Stimulated activated memory B cell treated with anti-CD40 and anti-IgM and Interleukin-4, amounts not matched to agents 10 μg/mL and 1 μg/mL and 100 μg/mL, for 72 hours (primary cell): ENCODE results near the gene CAMK2A.

ENCODE experiments used
- ATAC-seq: fragments of 150-1000 bp; cut with Tn5 transposase; 2 replicates; pipeline ENCODE4 v1.10.0; 2021
- H3K27ac Mint-ChIP-seq: one replicate; pipeline ENCODE4 v1.8.0; 2022; ENCODE audit warnings: mild to moderate bottlenecking, mixed read lengths
- H3K27me3 Mint-ChIP-seq: one replicate; pipeline ENCODE4 v1.8.0; 2022; ENCODE audit warnings: mixed read lengths
- H3K36me3 Mint-ChIP-seq: one replicate; pipeline ENCODE4 v1.8.0; 2022; ENCODE audit warnings: mixed read lengths
- H3K4me1 Mint-ChIP-seq: one replicate; pipeline ENCODE4 v1.8.0; 2022; ENCODE audit warnings: mixed read lengths
- H3K4me3 Mint-ChIP-seq: one replicate; pipeline ENCODE4 v1.8.0; 2022; ENCODE audit warnings: mild to moderate bottlenecking, moderate library complexity, mixed read lengths
- H3K9me3 Mint-ChIP-seq: one replicate; pipeline ENCODE4 v1.8.0; 2022; ENCODE audit warnings: mixed read lengths

CAMK2A gene

GRCh38 chr5:150196514-150196913 is 93.1 kb downstream of the CAMK2A start:
- no peaks in the 10 kb centered on the region for H3K9me3 Mint-ChIP-seq
- no peak overlapping the region for H3K4me3 Mint-ChIP-seq
- H3K27ac Mint-ChIP-seq, result no peak overlapping the region
- no peaks in the 10 kb centered on the region for H3K4me1 Mint-ChIP-seq
- H3K36me3 Mint-ChIP-seq, result no peaks in the 10 kb centered on the region
- ATAC-seq, result no peak
- H3K27me3 Mint-ChIP-seq, result peaks cover 82% of the 10 kb centered on the region

GRCh38 chr5:150195736-150196485 is 93.7 kb downstream of the CAMK2A start:
- H3K4me1 Mint-ChIP-seq, result no peaks in the 10 kb centered on the region
- H3K9me3 Mint-ChIP-seq, result no peaks in the 10 kb centered on the region
- no peak overlapping the region for H3K4me3 Mint-ChIP-seq
- ATAC-seq, result no peak
- peaks cover 88% of the 10 kb centered on the region for H3K27me3 Mint-ChIP-seq
- no peaks in the 10 kb centered on the region for H3K36me3 Mint-ChIP-seq
- H3K27ac Mint-ChIP-seq, result no peak overlapping the region

DNA sequence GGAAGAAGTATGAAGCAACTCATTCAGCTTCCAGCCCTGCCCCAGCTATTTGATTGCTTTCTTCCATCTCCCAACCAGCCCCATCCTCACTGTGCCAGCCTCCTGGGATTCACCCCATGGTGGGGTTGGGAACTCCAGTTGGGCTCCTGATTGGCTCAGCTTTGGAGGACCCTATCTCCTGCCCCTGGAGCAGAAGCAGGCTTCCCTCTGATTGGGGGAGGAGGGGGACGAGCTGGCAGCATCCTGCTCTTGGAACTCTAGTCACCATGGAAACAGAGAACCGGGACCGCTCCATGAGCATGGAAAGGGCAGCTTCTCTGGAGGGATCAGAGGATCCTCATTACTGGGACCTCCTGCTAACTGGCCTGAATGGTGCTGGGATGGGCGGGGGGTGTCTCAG is 97.1 kb downstream of the CAMK2A start:
- Mint-ChIP-seq H3K4me3 (no peak overlapping the region), H3K27me3 (peaks cover 79% of the 10 kb centered on the region), H3K36me3 (no peaks in the 10 kb centered on the region), H3K27ac (no peak overlapping the region), H3K4me1 (no peaks in the 10 kb centered on the region), H3K9me3 (no peaks in the 10 kb centered on the region)
- ATAC-seq, result no peak

DNA sequence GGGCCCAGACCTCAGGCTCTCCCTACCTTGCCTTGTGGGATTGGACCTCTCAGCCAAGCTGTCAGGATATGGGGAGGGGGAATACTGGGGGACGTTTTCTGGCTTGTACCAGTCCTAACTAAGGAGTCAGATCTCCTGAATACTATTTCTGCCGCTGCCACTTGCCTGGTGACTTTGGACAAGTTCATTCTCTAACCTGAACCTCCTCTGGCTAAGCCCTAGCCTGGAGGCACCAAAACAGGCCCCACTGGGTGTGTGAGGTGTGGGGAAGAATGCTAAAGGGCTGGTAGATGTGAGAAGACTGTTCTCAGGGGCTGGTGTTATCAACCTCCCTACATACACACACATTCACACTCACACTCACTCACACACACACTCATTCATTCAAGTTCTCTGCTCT is 98.6 kb downstream of the CAMK2A start:
- H3K4me1 Mint-ChIP-seq, result no peaks in the 10 kb centered on the region
- no peak overlapping the region for H3K27ac Mint-ChIP-seq
- H3K36me3 Mint-ChIP-seq, result no peaks in the 10 kb centered on the region
- H3K9me3 Mint-ChIP-seq, result no peaks in the 10 kb centered on the region
- H3K4me3 Mint-ChIP-seq, result no peak overlapping the region
- ATAC-seq, result no peak
- H3K27me3 Mint-ChIP-seq, result peaks cover 79% of the 10 kb centered on the region

GRCh38 chr5:150190503-150190979 is 99.0 kb downstream of the CAMK2A start:
- Mint-ChIP-seq H3K4me1 (no peaks in the 10 kb centered on the region), H3K4me3 (no peak overlapping the region), H3K36me3 (no peaks in the 10 kb centered on the region), H3K27ac (no peak overlapping the region), H3K27me3 (peaks cover 74% of the 10 kb centered on the region), H3K9me3 (no peaks in the 10 kb centered on the region)
- ATAC-seq, result peak; percentile 10

- Mint-ChIP-seq H3K4me3 (no peak within 1 kb of the TSS), H3K27ac (no peak within 1 kb of the TSS), H3K36me3 (no peaks in the 10 kb centered on the region), H3K27me3 (peaks cover 69% of the 10 kb centered on the region), H3K4me1 (no peaks in the 10 kb centered on the region), H3K9me3 (no peaks in the 10 kb centered on the region)
- ATAC-seq, result no peak
Observed at GRCh38 chr5:150189728-150190502, 99.7 kb downstream of the CAMK2A start, which contains the start of gene SLC6A7. SLC6A7 (plus strand) TSS chr5:150190062; CDS start chr5:150190328, 266 bp downstream.

DNA sequence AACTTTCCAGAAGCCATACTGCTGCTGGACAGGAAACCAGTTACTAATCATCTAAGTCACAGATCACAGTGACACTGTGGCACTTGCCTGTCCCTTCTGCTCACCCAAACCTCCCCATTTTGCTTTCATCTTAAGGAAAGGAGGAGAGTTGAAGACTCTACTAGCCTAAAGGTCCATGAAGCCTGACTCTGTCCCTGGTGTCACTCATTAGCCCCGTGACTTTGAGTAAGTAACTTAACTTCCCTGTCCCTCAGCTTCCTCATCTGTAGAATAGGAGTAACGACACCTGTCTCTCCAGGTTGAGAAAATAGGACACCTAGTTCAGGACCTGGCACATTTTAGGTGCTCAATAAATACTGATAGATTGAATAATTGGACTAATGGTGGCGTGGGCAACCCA is 100.2 kb downstream of the CAMK2A start:
- Mint-ChIP-seq H3K4me3 (no peak overlapping the region), H3K4me1 (no peaks in the 10 kb centered on the region), H3K27ac (no peak overlapping the region), H3K9me3 (no peaks in the 10 kb centered on the region), H3K36me3 (no peaks in the 10 kb centered on the region), H3K27me3 (peaks cover 73% of the 10 kb centered on the region)
- ATAC-seq, result no peak

- H3K4me1 Mint-ChIP-seq, result no peaks in the 10 kb centered on the region
- H3K27ac Mint-ChIP-seq, result no peak overlapping the region
- H3K4me3 Mint-ChIP-seq, result no peak overlapping the region
- peaks cover 68% of the 10 kb centered on the region for H3K27me3 Mint-ChIP-seq
- H3K9me3 Mint-ChIP-seq, result no peaks in the 10 kb centered on the region
- no peaks in the 10 kb centered on the region for H3K36me3 Mint-ChIP-seq
- no peak for ATAC-seq
Observed at GRCh38 chr5:150188146-150188842, 101.3 kb downstream of the CAMK2A start.

- Mint-ChIP-seq H3K36me3 (no peaks in the 10 kb centered on the region), H3K27ac (no peak overlapping the region), H3K9me3 (no peaks in the 10 kb centered on the region), H3K4me1 (no peaks in the 10 kb centered on the region), H3K27me3 (peaks cover 67% of the 10 kb centered on the region), H3K4me3 (no peak overlapping the region)
- no peak for ATAC-seq
Observed at GRCh38 chr5:150186897-150187296, 102.7 kb downstream of the CAMK2A start.

DNA sequence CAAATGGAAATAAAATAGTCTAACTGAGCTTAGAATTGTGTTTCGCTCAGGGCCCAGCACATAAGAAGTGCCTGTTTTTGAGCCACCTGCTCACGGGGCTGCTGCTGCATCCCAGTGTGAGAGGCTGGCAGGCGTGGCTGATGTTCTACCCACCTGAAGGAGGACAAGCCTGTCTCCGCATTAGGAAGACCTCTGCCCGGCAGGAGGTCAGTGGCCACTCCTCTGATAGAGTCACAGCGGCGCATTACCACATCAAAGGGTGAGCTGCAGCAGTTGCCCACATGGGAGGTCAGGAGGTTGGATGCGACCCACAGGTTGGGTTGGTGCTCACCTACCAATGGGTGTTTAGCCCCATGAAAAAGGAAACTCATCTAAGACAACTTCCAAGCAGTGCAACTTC is 103.4 kb downstream of the CAMK2A start:
- Mint-ChIP-seq H3K4me1 (no peaks in the 10 kb centered on the region), H3K27me3 (peaks cover 67% of the 10 kb centered on the region), H3K4me3 (no peak overlapping the region), H3K27ac (no peak overlapping the region), H3K36me3 (no peaks in the 10 kb centered on the region), H3K9me3 (no peaks in the 10 kb centered on the region)
- no peak for ATAC-seq

DNA sequence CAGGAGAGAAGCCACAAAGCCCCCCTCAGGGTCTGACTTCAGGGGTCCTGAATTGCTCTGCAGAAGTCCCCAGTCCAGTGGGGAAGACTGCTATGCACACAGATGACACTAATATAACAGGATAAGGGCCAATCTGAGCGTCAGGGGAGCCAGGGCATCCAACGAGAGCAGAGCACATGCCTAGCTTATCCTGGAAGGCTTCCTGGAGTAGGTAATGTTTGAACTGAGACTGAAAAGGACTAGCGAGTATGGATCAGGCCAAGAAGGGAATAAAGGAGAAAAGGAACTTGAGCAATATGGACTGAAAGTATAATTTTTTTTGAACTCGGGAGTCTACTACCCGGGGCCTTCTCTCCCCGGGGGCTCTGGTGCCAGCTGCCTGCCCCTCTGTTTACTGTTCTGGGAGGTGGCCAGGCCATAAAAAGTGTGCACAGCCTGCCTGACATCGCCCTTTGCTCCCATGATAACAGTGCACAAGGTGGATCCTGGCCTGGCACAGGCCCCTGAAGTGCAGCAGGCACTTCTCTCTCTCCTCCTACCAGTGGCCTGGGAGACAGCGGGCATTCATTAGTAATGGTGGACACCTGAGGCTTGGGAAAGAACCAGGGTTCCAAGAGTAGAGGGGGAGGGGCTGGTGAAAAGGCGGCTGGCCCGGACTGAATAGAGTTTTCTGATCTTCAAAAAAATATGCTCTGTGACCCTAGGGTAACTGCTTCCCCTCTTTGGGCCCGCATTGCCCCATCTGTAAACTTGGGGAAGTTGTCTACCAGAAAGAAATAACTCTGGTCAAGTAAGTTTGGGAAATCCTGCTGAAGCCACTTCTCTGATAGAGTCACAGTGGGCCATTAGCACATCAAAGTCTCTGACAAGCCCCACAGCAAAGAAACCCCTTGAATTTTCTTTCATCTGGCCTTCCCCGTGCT is 104.3 kb downstream of the CAMK2A start:
- Mint-ChIP-seq H3K9me3 (no peaks in the 10 kb centered on the region), H3K36me3 (no peaks in the 10 kb centered on the region), H3K4me3 (no peak overlapping the region), H3K27ac (no peak overlapping the region), H3K27me3 (peaks cover 59% of the 10 kb centered on the region), H3K4me1 (no peaks in the 10 kb centered on the region)
- ATAC-seq, result no peak

- no peaks in the 10 kb centered on the region for H3K36me3 Mint-ChIP-seq
- ATAC-seq, result peak; percentile 9
- H3K4me3 Mint-ChIP-seq, result no peak overlapping the region
- H3K4me1 Mint-ChIP-seq, result no peaks in the 10 kb centered on the region
- H3K9me3 Mint-ChIP-seq, result no peaks in the 10 kb centered on the region
- H3K27me3 Mint-ChIP-seq, result peaks cover 47% of the 10 kb centered on the region
- H3K27ac Mint-ChIP-seq, result no peak overlapping the region
Observed at GRCh38 chr5:150184006-150184405, 105.6 kb downstream of the CAMK2A start.

DNA sequence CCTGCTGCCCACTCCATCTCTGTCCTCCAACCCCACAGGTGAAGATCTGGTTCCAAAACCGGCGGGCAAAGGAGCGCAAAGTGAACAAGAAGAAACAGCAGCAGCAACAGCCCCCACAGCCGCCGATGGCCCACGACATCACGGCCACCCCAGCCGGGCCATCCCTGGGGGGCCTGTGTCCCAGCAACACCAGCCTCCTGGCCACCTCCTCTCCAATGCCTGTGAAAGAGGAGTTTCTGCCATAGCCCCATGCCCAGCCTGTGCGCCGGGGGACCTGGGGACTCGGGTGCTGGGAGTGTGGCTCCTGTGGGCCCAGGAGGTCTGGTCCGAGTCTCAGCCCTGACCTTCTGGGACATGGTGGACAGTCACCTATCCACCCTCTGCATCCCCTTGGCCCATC is 106.1 kb downstream of the CAMK2A start:
- no peaks in the 10 kb centered on the region for H3K9me3 Mint-ChIP-seq
- no peaks in the 10 kb centered on the region for H3K36me3 Mint-ChIP-seq
- no peaks in the 10 kb centered on the region for H3K4me1 Mint-ChIP-seq
- ATAC-seq, result peak; percentile 17
- peaks cover 45% of the 10 kb centered on the region for H3K27me3 Mint-ChIP-seq
- H3K4me3 Mint-ChIP-seq, result no peak overlapping the region
- H3K27ac Mint-ChIP-seq, result no peak overlapping the region

- H3K27ac Mint-ChIP-seq, result no peak overlapping the region
- no peaks in the 10 kb centered on the region for H3K4me1 Mint-ChIP-seq
- no peaks in the 10 kb centered on the region for H3K36me3 Mint-ChIP-seq
- peaks cover 44% of the 10 kb centered on the region for H3K27me3 Mint-ChIP-seq
- ATAC-seq, result no peak
- H3K9me3 Mint-ChIP-seq, result no peaks in the 10 kb centered on the region
- no peak overlapping the region for H3K4me3 Mint-ChIP-seq
Observed at GRCh38 chr5:150182774-150183173, 106.8 kb downstream of the CAMK2A start.
